Measurements from ENCODE around the gene CLEC16A. TPM values are rescaled to one million over a fixed set of nuclear protein-coding genes. Genes with fewer than 3 reads are reported as not detected.

The CLEC16A gene
- polyA plus RNA-seq, 1 experiment = 11.9 TPM

GRCh38 chr16:10972108-10972818, 27.9 kb downstream of the CLEC16A start:
- Histone ChIP-seq H3K4me3 (ENCODE audit: low read depth, low read length) (no peak overlapping the region), H3K27ac (ENCODE audit: low read depth, low read length) (peak overlapping the region; percentile 39), H3K27me3 (ENCODE audit: control insufficient read depth, insufficient read depth, low read length) (no peaks in the 10 kb centered on the region), H3K9me3 (ENCODE audit: control insufficient read depth, insufficient read depth, low read length) (no peaks in the 10 kb centered on the region)
- CTCF ChIA-PET = interaction anchor here (1.0 to 3.7 kb wide), 5 partner anchors 8 to 415 kb away, joined by 3 to 45 read pairs (median 4); partner anchors contain the start of gene SOCS1
- no peak for DNase-seq (ENCODE audit: low read depth, low spot score)
- POLR2A ChIA-PET = interaction anchor here (1.6 to 2.3 kb wide), 2 partner anchors 280 to 283 kb away, joined by 9 to 26 read pairs; partner anchors contain the start of gene SOCS1
- no peak for TF ChIP-seq CTCF (IDR thresholded peaks at IDR 0.05; ENCODE audit: low read depth, low read length)

GRCh38 chr16:10972819-10973464, 28.6 kb downstream of the CLEC16A start:
- Histone ChIP-seq H3K4me3 (ENCODE audit: low read depth, low read length) (no peak overlapping the region), H3K9me3 (ENCODE audit: control insufficient read depth, insufficient read depth, low read length) (no peaks in the 10 kb centered on the region), H3K27me3 (ENCODE audit: control insufficient read depth, insufficient read depth, low read length) (no peaks in the 10 kb centered on the region), H3K27ac (ENCODE audit: low read depth, low read length) (no peak overlapping the region)
- TF ChIP-seq CTCF (IDR thresholded peaks at IDR 0.05; ENCODE audit: low read depth, low read length) = no peak
- ChIA-PET POLR2A (interaction anchor here (2.3 kb wide), 1 partner anchor 283 kb away, joined by 26 read pairs; the partner anchor contains the start of gene SOCS1), CTCF (interaction anchor here (1.0 to 3.7 kb wide), 5 partner anchors 9 to 414 kb away, joined by 3 to 45 read pairs (median 4); partner anchors contain the start of gene SOCS1)
- no peak for DNase-seq (ENCODE audit: low read depth, low spot score)

- ChIA-PET CTCF (interaction anchor here (1.5 to 2.6 kb wide), 2 partner anchors 13 to 279 kb away, joined by 4 to 9 read pairs; partner anchors contain the start of gene SOCS1), POLR2A (no interaction called here)
- Histone ChIP-seq H3K4me3 (ENCODE audit: low read depth, low read length) (no peak overlapping the region), H3K9me3 (ENCODE audit: control insufficient read depth, insufficient read depth, low read length) (no peaks in the 10 kb centered on the region), H3K27ac (ENCODE audit: low read depth, low read length) (no peak overlapping the region), H3K27me3 (ENCODE audit: control insufficient read depth, insufficient read depth, low read length) (no peaks in the 10 kb centered on the region)
- DNase-seq (ENCODE audit: low read depth, low spot score) = no peak
- TF ChIP-seq CTCF (IDR thresholded peaks at IDR 0.05; ENCODE audit: low read depth, low read length) = no peak
Observed at GRCh38 chr16:10976634-10977033, 32.3 kb downstream of the CLEC16A start.

- POLR2A ChIA-PET = no interaction called here
- Histone ChIP-seq H3K9me3 (ENCODE audit: control insufficient read depth, insufficient read depth, low read length) (no peaks in the 10 kb centered on the region), H3K27me3 (ENCODE audit: control insufficient read depth, insufficient read depth, low read length) (no peaks in the 10 kb centered on the region), H3K4me3 (ENCODE audit: low read depth, low read length) (no peak overlapping the region), H3K27ac (ENCODE audit: low read depth, low read length) (no peak overlapping the region)
- DNase-seq (ENCODE audit: low read depth, low spot score) = no peak
- CTCF ChIA-PET = no interaction called here
- TF ChIP-seq CTCF (IDR thresholded peaks at IDR 0.05; ENCODE audit: low read depth, low read length) = no peak
Observed at GRCh38 chr16:10978124-10978523, 33.8 kb downstream of the CLEC16A start.
